Spleen (tissue), 11 donors: ENCODE data around the gene COPRS. TPM values are rescaled to one million over a fixed set of nuclear protein-coding genes. Genes with fewer than 3 reads are reported as not detected.

Experiments used
- DNase-seq: peaks from one replicate; pipeline ENCODE4 v3.0.0-alpha.2; 2020
- H3K27ac ChIP-seq, 8 donors: fragments of 200-600 bp; sonication (generic) in 7 of 8; 1 replicate in 4 of 8; 2 replicates in 4 of 8; pipeline versions ENCODE4 v1.5.0 to v1.8.0; 2016 to 2021; ENCODE audit warnings: inconsistent platforms in 4 of 8, mild to moderate bottlenecking in 4 of 8, moderate library complexity in 1 of 8
- H3K27me3 ChIP-seq, 7 donors: fragments of 200-600 bp; sonication (generic) in 6 of 7; replicated peaks in 1 of 7; 1 replicate in 4 of 7; 2 replicates in 3 of 7; pipeline versions ENCODE4 v1.5.0 to v1.8.0; 2016 to 2021; ENCODE audit warnings: inconsistent platforms in 3 of 7, mild to moderate bottlenecking in 1 of 7
- H3K36me3 ChIP-seq, 6 donors: fragments of 200-600 bp; sonication (generic) in 5 of 6; 1 replicate in 4 of 6; 2 replicates in 2 of 6; pipeline versions ENCODE4 v1.5.0 to v1.8.0; 2016 to 2021; ENCODE audit warnings: inconsistent platforms in 2 of 6
- H3K4me1 ChIP-seq, 6 donors: fragments of 200-600 bp; sonication (generic) in 5 of 6; 1 replicate in 3 of 6; 2 replicates in 3 of 6; pipeline versions ENCODE4 v1.5.0 to v1.8.0; 2016 to 2021; ENCODE audit warnings: inconsistent platforms in 3 of 6
- H3K4me3 ChIP-seq, 8 donors: fragments of 200-600 bp; sonication (generic) in 7 of 8; 1 replicate in 4 of 8; 2 replicates in 4 of 8; pipeline versions ENCODE4 v1.5.0 to v1.8.0; 2016 to 2021; ENCODE audit warnings: inconsistent platforms in 4 of 8, mild to moderate bottlenecking in 4 of 8, moderate library complexity in 2 of 8
- H3K9me3 ChIP-seq, 8 donors: fragments of 200-600 bp; sonication (generic) in 7 of 8; 1 replicate in 4 of 8; 2 replicates in 4 of 8; pipeline versions ENCODE4 v1.5.0 to v1.8.0; 2016 to 2021; ENCODE audit warnings: inconsistent platforms in 4 of 8
- CTCF ChIP-seq, 11 experiments: fragments of 200-600 bp in 7 of 11; fragments of 450-650 bp in 4 of 11; sonication (generic) in 4 of 11; IDR thresholded peaks in 8 of 11; conservative IDR thresholded peaks in 3 of 11; 1 replicate in 7 of 11; 2 replicates in 4 of 11; pipeline versions ENCODE4 v1.4.0 to v1.8.0; 2016 to 2021; ENCODE audit warnings: antibody characterized with exemption in 11 of 11, inconsistent platforms in 4 of 11, mild to moderate bottlenecking in 1 of 11
- POLR2A ChIP-seq, 3 donors: fragments of 450-650 bp; IDR thresholded peaks; one replicate each; pipeline ENCODE4 v1.5.1; 2017; ENCODE audit warnings: antibody characterized with exemption in 3 of 3, mild to moderate bottlenecking in 1 of 3
- POLR2AphosphoS5 ChIP-seq, 3 donors: sonication (generic); formaldehyde crosslinking; IDR thresholded peaks; one replicate each; pipeline ENCODE4 v1.5.1; 2017; ENCODE audit warnings: antibody characterized with exemption in 3 of 3
- WGBS, 5 donors: extraction: QIAGEN DNeasy Blood & Tissue Kit in 3 of 5; methylation state at CpG; one replicate each; pipeline versions ENCODE4 v1.1.5 to v1.1.7; 2013 to 2018; 5-methylcytosine and 5-hydroxymethylcytosine counted together
- intact Hi-C: fragments of 100-400 bp; cut with DNase I; formaldehyde crosslinking; loops from one replicate; pipeline ENCODE4 v1.15.0; 2023; ENCODE audit warnings: low total_unique reads
- polyA plus RNA-seq, 3 donors: library from polyadenylated mRNA; stranded (reverse); fragments of 200-250 nt; gene quantifications; one replicate each; pipeline ENCODE4 v1.2.1, GENCODE V29; 2013
- total RNA-seq, 7 donors: library from RNA; depleted of rRNA in 3 of 7; stranded (reverse); fragments of >200 nt in 3 of 7; fragmentation: NEBNext Ultra II Directional in 4 of 7; extraction: Animal tissue kit (Norgen Biotek cat#: 25700) in 4 of 7; gene quantifications; one replicate each; pipeline versions ENCODE4 v1.1.0 to v1.2.1, GENCODE V29; 2016 to 2021
- donor health status: healthy with polysubstance abuse.
- donor health status: DM: no; HTN: no; CAD: no; lungs with moderate emphysema.
- donor health status: DM: no; HTN: no; CAD: no.
- donor health status: Bipolar disorder and iron deficiency.
- donor health status: healthy.
- donor health status: DM: no; HTN: no; CAD: no.
- donor health status: DM: yes; HTN: yes; CAD: no.

COPRS gene
- total and polyA plus RNA-seq, 10 donors = 16.4 to 51.3 (median 32.6) TPM

GRCh38 chr17:31802502-31802901 is 56.5 kb downstream of the COPRS start:
- 80 to 100% (median 92%) methylated on average over 2 of the region's 2 CpGs for WGBS, 5 donors
- TF ChIP-seq POLR2AphosphoS5 (IDR thresholded peaks at IDR 0.05) (no peak), POLR2A (IDR thresholded peaks at IDR 0.05) (no peak), CTCF (IDR thresholded peaks at IDR 0.05 in 8 of 11, conservative IDR thresholded peaks at IDR 0.05 in 3 of 11) (no peak)

More at GRCh38 chr17:31802502-31802901, 56.5 kb downstream of the COPRS start:
- H3K36me3 ChIP-seq = no peaks in the 10 kb centered on the region
- H3K4me3 ChIP-seq = no peak overlapping the region
- H3K27me3 ChIP-seq = no peaks in the 10 kb centered on the region
- no peaks in the 10 kb centered on the region for H3K4me1 ChIP-seq
- H3K27ac ChIP-seq = no peak overlapping the region
- intact Hi-C loops = no loop called here
- DNase-seq = no peak
- H3K9me3 ChIP-seq = no peaks in the 10 kb centered on the region

Other genes with a start within 250 kb of the COPRS start
- gene UTP6, start 42.5 kb upstream of the COPRS start, total RNA-seq = 10 to 100 TPM; 38.0 to 75.2 (median 51.4) TPM
- gene UTP6, start 42.5 kb upstream of the COPRS start, polyA plus RNA-seq = 100 to 1,000 TPM in 1 of 3 donors, 10 to 100 TPM in 2; 77.6 to 141 (median 87.0) TPM
- gene SUZ12, start 77.8 kb upstream of the COPRS start, total RNA-seq = 10 to 100 TPM; 29.1 to 38.7 (median 30.7) TPM
- gene SUZ12, start 77.8 kb upstream of the COPRS start, polyA plus RNA-seq = 10 to 100 TPM; 14.9 to 18.4 (median 15.5) TPM
- gene LRRC37B, start 148.1 kb upstream of the COPRS start, total RNA-seq = 10 to 100 TPM; 19.7 to 53.1 (median 30.9) TPM
- 10 to 100 TPM; 10.7 to 17.1 (median 11.7) TPM for gene LRRC37B, start 148.1 kb upstream of the COPRS start, polyA plus RNA-seq